ENCODE results near the gene FNDC3B. TPM values are rescaled to one million over a fixed set of nuclear protein-coding genes. Genes with fewer than 3 reads are reported as not detected.

The FNDC3B gene
- total RNA-seq, 1 donor from 2014 or later: 9.3 TPM

- Mint-ChIP-seq H3K4me3 (no peak overlapping the region), H3K4me1 (no peaks in the 10 kb centered on the region), H3K27ac (no peak overlapping the region), H3K9me3 (no peaks in the 10 kb centered on the region), H3K27me3 (no peaks in the 10 kb centered on the region), H3K36me3 (ENCODE audit: low read depth) (no peaks in the 10 kb centered on the region)
- no peak for DNase-seq
- intact Hi-C loops (cut with micrococcal nuclease): no loop called here
- CTCF ChIA-PET: no interaction called here
- TF ChIP-seq, protein P1, sequence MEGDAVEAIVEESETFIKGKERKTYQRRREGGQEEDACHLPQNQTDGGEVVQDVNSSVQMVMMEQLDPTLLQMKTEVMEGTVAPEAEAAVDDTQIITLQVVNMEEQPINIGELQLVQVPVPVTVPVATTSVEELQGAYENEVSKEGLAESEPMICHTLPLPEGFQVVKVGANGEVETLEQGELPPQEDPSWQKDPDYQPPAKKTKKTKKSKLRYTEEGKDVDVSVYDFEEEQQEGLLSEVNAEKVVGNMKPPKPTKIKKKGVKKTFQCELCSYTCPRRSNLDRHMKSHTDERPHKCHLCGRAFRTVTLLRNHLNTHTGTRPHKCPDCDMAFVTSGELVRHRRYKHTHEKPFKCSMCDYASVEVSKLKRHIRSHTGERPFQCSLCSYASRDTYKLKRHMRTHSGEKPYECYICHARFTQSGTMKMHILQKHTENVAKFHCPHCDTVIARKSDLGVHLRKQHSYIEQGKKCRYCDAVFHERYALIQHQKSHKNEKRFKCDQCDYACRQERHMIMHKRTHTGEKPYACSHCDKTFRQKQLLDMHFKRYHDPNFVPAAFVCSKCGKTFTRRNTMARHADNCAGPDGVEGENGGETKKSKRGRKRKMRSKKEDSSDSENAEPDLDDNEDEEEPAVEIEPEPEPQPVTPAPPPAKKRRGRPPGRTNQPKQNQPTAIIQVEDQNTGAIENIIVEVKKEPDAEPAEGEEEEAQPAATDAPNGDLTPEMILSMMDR (IDR thresholded peaks at IDR 0.05): no peak
- POLR2A ChIA-PET: no interaction called here
- no peak for ATAC-seq (ENCODE audit: low read depth)
Measured at GRCh38 chr3:172080503-172080902, 41.1 kb downstream of the FNDC3B start.

DNA sequence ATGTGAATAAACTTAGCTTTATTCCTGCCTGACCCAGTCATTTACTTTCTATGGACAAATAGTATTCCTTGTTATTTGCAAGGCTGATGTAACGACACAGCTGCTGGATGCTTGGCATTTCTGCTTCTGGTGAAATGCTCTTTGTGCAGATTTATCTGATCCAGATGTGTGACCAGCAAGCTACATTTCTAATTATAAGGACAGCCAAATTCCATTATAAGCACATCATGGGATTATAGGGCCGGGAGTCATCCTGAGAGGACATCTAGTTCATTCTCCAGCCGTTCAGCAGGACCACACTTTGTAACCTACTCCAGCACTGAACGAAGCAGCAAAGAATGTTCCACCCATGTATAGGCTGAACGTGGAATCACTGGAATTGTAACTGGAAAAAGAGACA is 42.9 kb downstream of the FNDC3B start:
- H3K27me3 Mint-ChIP-seq: no peaks in the 10 kb centered on the region
- intact Hi-C loops (cut with micrococcal nuclease): no loop called here
- H3K4me1 Mint-ChIP-seq: no peaks in the 10 kb centered on the region
- no peak for DNase-seq
- ATAC-seq (ENCODE audit: low read depth): no peak
- no peak overlapping the region for H3K27ac Mint-ChIP-seq
- CTCF ChIA-PET: no interaction called here
- POLR2A ChIA-PET: no interaction called here
- no peaks in the 10 kb centered on the region for H3K9me3 Mint-ChIP-seq
- H3K4me3 Mint-ChIP-seq: no peak overlapping the region
- TF ChIP-seq, protein P1 (IDR thresholded peaks at IDR 0.05): no peak
- no peaks in the 10 kb centered on the region for H3K36me3 Mint-ChIP-seq (ENCODE audit: low read depth)

DNA sequence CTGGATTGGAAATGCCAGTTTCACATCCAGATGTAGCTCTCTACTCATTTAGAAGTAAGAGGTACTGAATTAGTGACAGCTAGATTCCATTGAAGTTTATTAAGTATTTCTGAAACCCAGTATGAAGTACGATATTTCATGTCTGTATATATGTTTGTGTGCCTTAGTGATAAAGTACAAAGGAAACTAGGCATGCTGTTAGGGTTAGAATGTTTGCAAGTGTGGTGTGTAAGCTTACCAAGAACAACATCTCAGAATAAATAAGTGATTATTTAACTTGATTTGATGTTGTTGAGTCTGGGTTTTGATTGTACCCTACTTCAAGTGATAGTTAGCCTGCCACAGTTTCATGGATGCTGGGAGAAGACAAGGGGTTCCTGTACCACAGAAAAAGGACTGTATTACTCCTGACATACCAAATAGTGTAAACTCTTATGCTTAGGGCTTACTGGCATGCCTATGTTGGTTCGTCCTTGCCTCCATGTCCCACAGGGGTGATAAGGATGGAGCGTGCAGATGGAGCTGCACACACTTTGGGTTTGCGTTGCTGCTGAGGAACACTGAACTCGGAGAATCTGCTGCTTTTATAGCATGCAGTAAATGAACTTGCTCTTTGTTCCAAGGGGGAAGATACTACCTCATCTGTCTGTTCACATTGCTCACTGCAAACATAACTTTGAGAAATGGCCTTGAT is 43.6 kb downstream of the FNDC3B start:
- no peaks in the 10 kb centered on the region for H3K36me3 Mint-ChIP-seq (ENCODE audit: low read depth)
- H3K27me3 Mint-ChIP-seq: no peaks in the 10 kb centered on the region
- no peak for DNase-seq
- intact Hi-C loops (cut with micrococcal nuclease): no loop called here
- POLR2A ChIA-PET: no interaction called here
- CTCF ChIA-PET: no interaction called here
- H3K9me3 Mint-ChIP-seq: no peaks in the 10 kb centered on the region
- no peaks in the 10 kb centered on the region for H3K4me1 Mint-ChIP-seq
- H3K4me3 Mint-ChIP-seq: no peak overlapping the region
- H3K27ac Mint-ChIP-seq: no peak overlapping the region
- TF ChIP-seq, protein P1 (IDR thresholded peaks at IDR 0.05): no peak
- no peak for ATAC-seq (ENCODE audit: low read depth)

- TF ChIP-seq, protein P1 (IDR thresholded peaks at IDR 0.05): no peak
- ATAC-seq (ENCODE audit: low read depth) (no peak), DNase-seq (no peak)
- ChIA-PET POLR2A (no interaction called here), CTCF (no interaction called here)
- Mint-ChIP-seq H3K4me3 (no peak overlapping the region), H3K4me1 (no peaks in the 10 kb centered on the region), H3K27ac (no peak overlapping the region), H3K9me3 (no peaks in the 10 kb centered on the region), H3K27me3 (no peaks in the 10 kb centered on the region), H3K36me3 (ENCODE audit: low read depth) (no peaks in the 10 kb centered on the region)
- intact Hi-C loops (cut with micrococcal nuclease): no loop called here
Measured at GRCh38 chr3:172083995-172084409, 44.6 kb downstream of the FNDC3B start.

- CTCF ChIA-PET: interaction anchor here (1.0 kb wide), 1 partner anchor 65 kb away, joined by 3 read pairs; no protein-coding TSS in a partner anchor
- Mint-ChIP-seq H3K4me1 (no peaks in the 10 kb centered on the region), H3K9me3 (no peaks in the 10 kb centered on the region), H3K27ac (no peak overlapping the region), H3K4me3 (no peak overlapping the region), H3K27me3 (no peaks in the 10 kb centered on the region), H3K36me3 (ENCODE audit: low read depth) (no peaks in the 10 kb centered on the region)
- DNase-seq (no peak), ATAC-seq (ENCODE audit: low read depth) (no peak)
- POLR2A ChIA-PET: no interaction called here
- TF ChIP-seq, protein P1 (IDR thresholded peaks at IDR 0.05): no peak
- intact Hi-C loops (cut with micrococcal nuclease): no loop called here
Measured at GRCh38 chr3:172084871-172085556, 45.6 kb downstream of the FNDC3B start.
